ENCODE measurements around the gene C2CD4C.
"Not testable (repeated sequence)": the region's sequence is repeated elsewhere in the genome, so short reads cannot be mapped to it uniquely, and the experiment has no call there.

Gene C2CD4C

GRCh38 chr19:398719-399118, 10.2 kb downstream of the C2CD4C start:
- no peak for DNase-seq (ENCODE audit: low read depth)

GRCh38 chr19:397941-398706, 10.8 kb downstream of the C2CD4C start:
- DNase-seq (ENCODE audit: low read depth), result no peak

- DNase-seq (ENCODE audit: low read depth), result no peak
Measured at GRCh38 chr19:397321-397720, 11.6 kb downstream of the C2CD4C start.

GRCh38 chr19:395467-395866, 13.5 kb downstream of the C2CD4C start:
- no peak for DNase-seq (ENCODE audit: low read depth)

GRCh38 chr19:394857-395256, 14.1 kb downstream of the C2CD4C start:
- not testable (repeated sequence) for DNase-seq (ENCODE audit: low read depth)

DNA sequence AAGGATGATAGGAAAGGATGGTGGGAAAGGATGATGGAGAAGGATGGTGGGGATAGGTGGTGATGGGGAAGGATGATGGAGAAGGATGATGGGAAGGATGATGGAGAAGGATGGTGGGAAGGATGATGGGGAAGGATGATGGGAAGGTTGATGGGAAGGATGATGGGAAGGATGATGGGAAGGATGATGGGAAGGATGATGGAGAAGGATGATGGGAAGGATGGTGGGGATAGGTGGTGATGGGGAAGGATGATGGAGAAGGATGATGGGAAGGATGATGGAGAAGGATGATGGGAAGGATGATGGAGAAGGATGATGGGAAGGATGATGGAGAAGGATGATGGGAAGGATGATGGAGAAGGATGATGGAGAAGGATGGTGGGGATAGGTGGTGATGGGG, 15.4 kb downstream of the C2CD4C start:
- DNase-seq (ENCODE audit: low read depth), result not testable (repeated sequence)

DNA sequence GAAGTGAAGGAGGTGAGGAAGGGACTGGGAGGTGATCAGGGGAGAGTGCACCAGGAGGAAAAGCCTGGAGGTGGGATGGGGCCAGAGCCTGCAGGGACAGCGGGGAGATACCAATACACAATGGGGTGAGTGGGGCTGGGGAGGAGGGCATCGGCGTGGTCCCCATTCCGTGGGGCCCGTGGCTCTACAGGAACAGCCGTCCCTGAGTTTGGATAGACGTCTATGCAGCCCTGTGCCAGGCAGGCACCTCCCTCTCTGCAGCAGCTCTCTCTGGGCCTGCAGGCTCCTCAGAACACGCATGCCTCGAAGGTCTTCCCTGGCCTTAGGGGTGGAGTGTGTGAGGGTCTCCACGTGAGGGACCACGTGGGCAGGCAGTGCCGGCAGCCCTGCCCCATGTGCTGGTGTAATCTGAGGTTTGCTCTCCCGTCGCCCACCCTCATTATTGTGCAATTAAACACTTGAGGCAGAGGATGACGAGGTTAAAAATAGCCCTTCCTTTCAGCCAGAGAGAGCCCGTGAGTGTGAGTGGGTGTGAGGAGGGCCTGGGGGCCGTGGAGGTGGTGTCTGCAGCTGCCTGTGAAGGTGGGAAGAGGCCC, 16.5 kb downstream of the C2CD4C start:
- DNase-seq (ENCODE audit: low read depth), result no peak

DNA sequence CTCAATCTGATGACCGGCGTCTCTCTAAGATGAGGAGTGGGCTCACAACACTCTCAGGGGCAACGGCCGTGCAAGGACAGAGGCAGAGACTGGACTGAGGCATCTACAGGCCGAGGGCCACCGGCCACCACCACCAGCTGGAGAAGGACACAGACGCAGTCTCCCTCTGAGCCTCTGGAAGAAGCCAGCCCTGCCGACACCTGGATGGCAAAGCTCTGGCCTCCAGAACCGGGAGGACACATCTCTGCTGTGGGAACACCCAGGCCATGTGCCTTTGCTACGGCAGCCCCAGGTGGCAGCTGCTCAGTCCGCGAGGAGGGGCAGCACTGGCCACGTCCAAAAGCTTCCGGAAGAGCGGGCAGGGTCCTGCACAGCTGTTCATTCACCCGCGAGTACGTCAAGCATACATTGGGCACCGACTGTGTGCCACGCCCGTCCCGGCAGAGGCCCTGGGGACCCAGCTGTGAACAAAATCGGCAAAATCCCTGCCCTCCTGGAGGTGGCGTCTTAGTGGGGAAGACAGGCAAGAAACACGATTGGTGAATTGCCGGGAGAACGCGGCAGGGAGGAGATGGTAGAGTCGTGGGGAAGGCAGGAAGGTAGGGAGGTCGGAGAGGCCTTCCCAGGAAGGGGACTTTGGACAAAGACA, 17.1 kb downstream of the C2CD4C start:
- DNase-seq (ENCODE audit: low read depth), result no peak

- DNase-seq (ENCODE audit: low read depth), result no peak
Measured at GRCh38 chr19:391207-391557, 17.8 kb downstream of the C2CD4C start.

DNA sequence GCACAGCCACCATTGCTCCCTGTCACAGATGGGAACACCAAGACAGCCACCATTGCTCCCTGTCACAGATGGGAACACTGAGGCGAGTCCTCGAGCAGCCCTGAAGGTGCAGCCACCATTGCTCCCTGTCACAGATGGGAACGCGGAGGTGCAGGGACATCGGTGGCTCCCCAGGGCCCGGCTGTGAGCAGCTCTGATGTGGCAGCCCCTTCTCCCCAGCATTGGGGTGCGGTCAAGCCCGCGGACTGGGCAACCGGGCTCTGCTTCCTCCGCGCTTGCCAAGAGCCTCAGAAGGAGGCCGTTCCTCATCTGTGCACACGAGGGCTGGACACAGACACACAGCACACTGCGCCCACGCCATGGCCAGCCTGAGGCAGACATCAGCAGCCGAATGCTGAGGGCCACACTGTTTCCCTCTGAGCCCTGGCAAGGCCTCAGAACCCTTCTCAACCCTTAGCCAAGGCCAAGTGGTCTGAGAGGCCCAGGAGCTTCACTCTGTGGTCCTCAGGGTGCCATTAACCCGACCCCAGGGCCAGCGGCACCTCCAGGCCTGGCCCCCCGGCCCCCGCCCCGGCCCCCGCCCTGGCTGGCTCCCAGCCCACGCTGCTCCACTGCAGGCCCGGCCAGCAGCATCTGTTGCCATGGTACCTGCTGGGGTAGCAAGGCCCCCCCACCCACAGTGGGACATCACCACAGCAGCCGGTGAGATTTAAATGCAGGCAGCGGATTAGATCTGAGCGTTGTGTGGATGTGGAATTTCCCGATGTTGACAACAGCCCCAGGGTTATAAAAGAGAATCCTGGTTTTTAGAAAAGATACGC, 18.4 kb downstream of the C2CD4C start:
- DNase-seq (ENCODE audit: low read depth), result no peak

- no peak for DNase-seq (ENCODE audit: low read depth)
Measured at GRCh38 chr19:389935-390289, 19.0 kb downstream of the C2CD4C start.

DNA sequence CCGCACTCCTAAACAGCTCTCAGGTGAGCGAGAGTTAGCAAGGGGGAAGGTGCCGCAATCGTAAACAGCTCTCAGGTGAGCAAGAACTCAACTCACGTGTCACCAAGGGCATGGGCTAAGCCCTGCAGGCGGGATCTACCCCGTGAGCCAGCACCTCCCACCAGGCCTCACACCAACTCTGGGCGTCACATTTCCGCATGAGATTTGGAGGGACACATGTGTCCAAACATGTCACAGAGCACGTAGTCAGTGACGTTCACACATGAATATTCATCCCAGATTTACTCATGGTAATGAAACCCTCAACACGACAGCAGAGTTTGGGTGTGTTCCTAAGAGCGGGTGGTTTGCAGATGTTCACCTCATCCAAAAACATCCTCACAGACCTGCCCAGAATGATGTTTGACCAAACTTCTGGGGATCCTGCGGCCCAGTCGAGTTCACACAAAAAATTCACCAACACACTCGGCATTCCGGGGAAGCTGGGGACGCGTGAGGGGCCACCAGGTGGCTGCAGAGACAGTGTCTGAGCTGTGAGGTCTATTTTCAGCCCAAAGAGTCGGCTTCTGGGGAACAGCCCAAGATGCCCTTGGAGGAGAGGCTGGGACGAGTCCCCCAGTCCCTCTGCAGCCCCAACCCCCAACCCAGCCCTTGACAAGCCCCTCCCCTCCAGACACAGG, 19.6 kb downstream of the C2CD4C start:
- DNase-seq (ENCODE audit: low read depth), result no peak

DNA sequence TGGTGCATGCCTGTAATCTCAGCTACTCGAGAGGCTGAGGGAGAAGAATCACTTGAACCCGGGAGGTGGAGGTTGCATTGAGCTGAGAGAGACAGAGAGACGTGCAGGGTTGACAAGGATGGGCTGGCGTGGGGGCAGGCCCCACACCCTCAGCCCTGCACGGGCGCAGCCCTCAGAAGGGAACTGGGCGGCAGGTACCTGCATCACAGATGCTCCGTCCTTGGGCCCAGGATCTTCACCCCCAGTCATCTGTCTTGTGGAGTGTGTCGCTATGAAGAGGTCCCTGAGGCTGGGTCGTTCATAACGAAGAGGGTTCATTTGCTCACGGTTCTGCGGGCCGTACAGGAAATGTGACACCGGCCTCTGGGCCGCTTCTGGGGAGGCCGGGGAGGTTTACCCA, 20.3 kb downstream of the C2CD4C start:
- no peak for DNase-seq (ENCODE audit: low read depth)

DNA sequence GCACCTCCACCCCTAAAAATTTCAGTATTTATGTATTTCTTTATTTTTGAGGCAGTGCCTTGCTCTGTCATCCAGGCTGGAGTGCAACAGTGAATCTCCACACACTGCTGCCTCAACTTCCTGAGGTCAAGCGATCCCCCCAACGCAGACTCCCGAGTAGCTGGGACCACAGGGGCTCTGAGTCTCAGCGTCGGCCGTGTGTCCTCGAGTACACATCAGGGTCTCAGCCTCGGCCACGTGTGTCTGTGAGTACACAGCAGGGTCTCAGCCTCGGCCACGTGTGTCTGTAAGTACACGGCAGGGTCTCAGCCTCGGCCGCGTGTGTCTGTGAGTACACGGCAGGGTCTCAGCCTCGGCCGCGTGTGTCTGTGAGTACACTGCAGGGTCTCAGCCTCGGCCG, 21.2 kb downstream of the C2CD4C start:
- no peak for DNase-seq (ENCODE audit: low read depth)

- not testable (repeated sequence) for DNase-seq (ENCODE audit: low read depth)
Measured at GRCh38 chr19:386632-387301, 22.2 kb downstream of the C2CD4C start.

- not testable (repeated sequence) for DNase-seq (ENCODE audit: low read depth)
Measured at GRCh38 chr19:386189-386588, 22.8 kb downstream of the C2CD4C start.

DNA sequence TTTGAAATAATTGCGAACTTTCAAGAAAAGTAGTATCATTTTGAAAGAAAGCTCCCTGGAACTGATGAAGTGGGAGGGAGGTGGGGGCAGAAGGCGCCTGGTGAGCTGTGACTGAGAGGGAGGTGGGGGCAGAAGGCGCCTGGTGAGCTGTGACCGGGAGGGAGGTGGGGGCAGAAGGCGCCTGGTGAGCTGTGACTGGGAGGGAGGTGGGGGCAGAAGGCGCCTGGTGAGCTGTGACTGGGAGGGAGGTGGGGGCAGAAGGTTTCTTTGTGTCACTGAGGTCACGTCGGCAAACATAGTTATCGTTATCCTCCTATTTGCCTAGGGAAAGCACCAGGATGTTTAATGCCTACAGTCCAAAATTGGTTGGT, 24.2 kb downstream of the C2CD4C start:
- no peak for DNase-seq (ENCODE audit: low read depth)

DNA sequence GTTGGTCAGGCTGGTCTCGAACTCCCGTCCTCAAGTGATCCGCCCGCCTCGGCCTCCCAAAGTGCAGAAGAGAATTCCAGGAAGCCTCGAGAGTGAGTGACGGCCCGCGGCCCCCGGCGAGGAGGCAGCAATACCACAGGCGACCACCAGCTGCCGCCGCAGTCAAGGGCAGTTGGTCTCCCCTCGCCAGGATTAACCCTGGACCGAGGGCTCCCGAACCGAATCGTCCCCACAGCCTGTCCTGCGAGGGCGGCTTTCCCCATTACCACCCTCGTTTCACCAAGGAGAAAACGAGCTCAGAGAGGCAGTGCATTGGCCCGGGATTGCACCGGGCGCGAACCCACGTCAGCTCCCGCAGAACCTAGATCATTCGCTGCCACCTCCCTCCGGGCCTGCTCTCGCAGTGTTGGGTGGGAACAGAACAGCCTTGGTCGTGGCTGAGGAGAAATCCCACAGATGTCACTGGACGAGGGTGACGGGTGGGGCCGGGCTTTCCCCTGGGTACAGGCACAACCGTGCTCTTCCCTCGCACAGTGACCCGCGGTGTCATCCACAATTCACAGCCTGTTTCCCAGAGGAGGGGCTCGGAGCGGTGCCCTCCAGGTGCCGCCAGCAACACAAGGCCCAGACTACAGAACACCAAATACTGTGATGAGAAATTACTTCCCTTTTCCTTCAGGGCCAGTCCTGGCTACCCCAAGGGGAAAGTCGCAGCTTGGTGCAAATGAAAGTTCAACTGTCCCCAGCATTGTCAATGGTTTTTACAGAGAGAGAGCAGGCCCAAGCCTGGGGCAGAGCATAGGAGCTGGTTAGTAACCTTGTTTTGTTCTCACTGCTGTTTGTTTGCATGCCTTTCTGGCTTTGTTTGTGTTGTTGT, 24.8 kb downstream of the C2CD4C start:
- no peak for DNase-seq (ENCODE audit: low read depth)

GRCh38 chr19:383040-383439, 25.9 kb downstream of the C2CD4C start:
- no peak for DNase-seq (ENCODE audit: low read depth)

- DNase-seq (ENCODE audit: low read depth), result not testable (repeated sequence)
Measured at GRCh38 chr19:382578-382977, 26.4 kb downstream of the C2CD4C start.

- DNase-seq (ENCODE audit: low read depth), result not testable (repeated sequence)
Measured at GRCh38 chr19:381901-382300, 27.0 kb downstream of the C2CD4C start.
